ES-I3 (cell line): Measurements from ENCODE around the gene SPRYD3.

Experiments used
- H3K36me3 ChIP-seq: 2 replicates; pipeline ENCODE4 v1.6.1; 2013; ENCODE audit warnings: mild to moderate bottlenecking, low read length, control low read depth, moderate library complexity; ENCODE audit not compliant: insufficient read depth
- H3K4me1 ChIP-seq: 2 replicates; pipeline ENCODE4 v1.6.1; 2013; ENCODE audit warnings: mild to moderate bottlenecking, control low read depth, low read length; ENCODE audit not compliant: insufficient read depth
- H3K9ac ChIP-seq: 2 replicates; pipeline ENCODE4 v1.6.1; 2013; ENCODE audit warnings: low read depth, mild to moderate bottlenecking, low read length, moderate library complexity
- H3K9me3 ChIP-seq: 2 replicates; pipeline ENCODE4 v1.6.1; 2013; ENCODE audit warnings: mild to moderate bottlenecking, low read length, moderate library complexity; ENCODE audit not compliant: control insufficient read depth, insufficient read depth

SPRYD3 gene

DNA sequence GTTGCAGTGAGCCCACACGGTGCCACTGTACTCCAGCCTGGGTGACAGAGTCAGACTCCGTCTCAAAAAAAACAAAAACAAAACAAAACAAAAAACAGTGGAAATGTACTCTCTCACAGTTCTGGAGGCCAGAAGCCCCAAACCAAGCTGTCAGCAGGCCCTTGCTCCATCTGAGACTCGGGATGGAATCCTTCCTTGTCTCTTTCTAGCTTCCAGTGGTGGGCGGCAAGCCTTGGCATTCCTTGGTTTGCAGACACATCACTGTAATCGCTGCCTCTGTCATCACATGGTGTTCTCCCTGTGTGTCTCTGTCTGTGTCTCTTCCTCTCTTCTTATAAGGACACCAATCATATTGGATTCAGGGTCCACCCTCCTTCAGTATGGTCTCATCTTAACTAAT, 22.9 kb downstream of the SPRYD3 start:
- no peak overlapping the region for H3K9ac ChIP-seq
- H3K9me3 ChIP-seq: no peaks in the 10 kb centered on the region
- H3K36me3 ChIP-seq: no peaks in the 10 kb centered on the region
- peaks cover 9% of the 10 kb centered on the region for H3K4me1 ChIP-seq

DNA sequence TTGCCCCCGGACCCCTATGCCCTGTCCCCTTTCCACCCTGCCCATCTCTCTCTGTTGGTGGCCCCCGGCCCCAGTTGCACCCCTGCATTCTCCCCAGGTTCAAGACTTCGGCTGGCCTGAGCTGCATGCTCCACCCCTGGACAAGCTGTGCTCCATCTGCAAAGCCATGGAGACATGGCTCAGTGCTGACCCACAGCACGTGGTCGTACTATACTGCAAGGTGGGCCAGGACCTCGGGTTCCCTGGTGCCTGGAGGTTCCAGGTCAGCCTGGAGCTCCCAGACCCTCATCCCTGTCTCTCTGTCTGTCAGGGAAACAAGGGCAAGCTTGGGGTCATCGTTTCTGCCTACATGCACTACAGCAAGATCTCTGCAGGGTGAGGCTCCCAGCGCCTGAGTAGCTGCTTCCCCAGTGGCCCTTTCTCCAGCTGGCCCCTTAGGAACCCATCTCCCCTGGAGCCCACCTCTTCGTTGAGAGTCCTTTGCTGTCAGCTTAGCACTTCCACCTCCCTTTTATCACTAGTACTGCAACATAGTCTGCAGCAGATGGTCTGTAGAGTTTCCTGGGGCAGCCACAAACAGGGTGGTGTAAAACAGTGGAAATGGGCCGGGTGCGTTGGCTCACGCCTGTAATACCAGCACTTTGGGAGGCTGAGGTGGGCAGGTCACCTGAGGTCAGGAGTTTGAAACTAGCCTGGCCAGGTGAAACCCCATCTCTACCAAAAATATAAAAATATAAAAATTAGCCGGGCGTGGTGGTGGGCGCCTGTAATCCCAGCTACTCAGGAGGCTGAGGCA, 23.5 kb downstream of the SPRYD3 start:
- Histone ChIP-seq H3K9me3 (no peaks in the 10 kb centered on the region), H3K4me1 (peaks cover 15% of the 10 kb centered on the region), H3K9ac (no peak overlapping the region), H3K36me3 (no peaks in the 10 kb centered on the region)

DNA sequence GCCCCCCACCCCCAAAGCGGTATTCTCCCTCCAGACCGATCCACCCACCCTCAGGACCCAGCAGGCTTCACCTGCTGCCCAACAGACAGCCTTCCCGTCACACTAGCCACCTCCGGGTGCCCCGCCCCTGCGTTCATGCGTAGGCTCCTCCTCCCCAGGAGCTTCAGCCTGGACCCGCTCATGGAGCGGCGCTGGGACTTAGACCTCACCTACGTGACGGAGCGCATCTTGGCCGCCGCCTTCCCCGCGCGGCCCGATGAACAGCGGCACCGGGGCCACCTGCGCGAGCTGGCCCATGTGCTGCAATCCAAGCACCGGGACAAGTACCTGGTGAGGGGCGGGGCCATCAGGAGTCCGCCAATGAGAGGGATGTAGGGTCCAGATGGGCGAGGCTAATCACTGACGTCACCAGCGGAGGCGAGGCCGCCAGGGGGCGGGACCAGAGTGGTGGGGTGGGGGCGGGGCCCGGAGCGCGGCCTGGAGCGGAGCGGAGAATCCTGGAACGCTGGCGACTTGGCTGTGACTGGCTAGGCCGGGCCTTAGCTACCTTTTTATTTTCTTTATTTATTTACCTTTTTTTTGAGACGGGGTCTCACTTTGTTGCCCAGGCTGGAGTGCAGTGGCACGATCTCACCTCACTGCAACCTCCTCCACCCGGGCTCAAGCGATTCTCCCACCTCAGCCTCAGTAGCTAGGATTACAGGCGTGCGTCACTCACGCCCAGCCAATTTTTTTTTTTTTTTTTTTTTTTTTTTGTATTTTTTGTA, 24.9 kb downstream of the SPRYD3 start:
- H3K9ac ChIP-seq: peak overlapping the region; percentile 98
- no peaks in the 10 kb centered on the region for H3K36me3 ChIP-seq
- peaks cover 23% of the 10 kb centered on the region for H3K4me1 ChIP-seq
- no peaks in the 10 kb centered on the region for H3K9me3 ChIP-seq

DNA sequence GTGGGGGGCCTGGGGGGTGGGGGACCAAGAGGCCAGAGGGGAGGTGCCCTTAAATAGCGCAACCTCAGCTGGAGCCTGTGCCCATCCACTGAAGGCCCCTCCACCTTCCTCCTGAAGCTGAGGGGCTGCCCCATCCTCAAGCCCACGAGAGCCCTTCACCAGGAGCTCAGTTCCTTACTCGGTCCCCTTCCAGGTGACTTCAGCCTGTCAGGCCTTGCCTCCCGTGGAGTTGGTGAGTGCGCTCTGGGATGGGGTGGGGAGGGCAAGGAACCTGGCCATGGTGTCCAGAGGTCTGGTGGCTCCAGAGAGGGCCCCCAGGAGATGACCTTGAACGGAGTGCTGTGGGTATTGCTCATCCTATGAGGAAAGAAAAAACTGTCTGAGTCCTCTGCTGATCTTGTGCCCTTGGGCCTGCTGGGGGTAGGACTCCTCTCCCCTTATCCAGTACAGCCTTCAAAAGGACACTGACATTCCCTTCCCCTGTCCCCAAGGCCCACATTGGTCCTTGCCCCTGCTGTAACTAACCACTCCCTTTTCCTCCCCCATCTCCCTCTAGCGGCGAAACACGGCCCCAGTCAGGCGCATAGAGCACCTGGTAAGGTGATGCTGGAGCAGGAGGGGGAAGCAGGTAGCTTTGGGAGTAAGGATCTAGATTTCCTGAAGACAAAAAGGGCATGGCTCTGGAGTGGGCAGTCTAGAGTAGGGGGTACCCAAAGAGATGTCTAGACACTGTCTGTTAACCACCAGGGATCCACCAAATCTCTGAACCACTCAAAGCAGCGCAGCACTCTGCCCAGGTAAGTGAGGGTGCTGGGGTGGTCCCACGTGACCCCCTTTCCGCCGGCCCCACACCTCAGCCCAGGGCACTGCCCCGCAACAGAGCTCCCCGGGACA, 25.7 kb downstream of the SPRYD3 start:
- Histone ChIP-seq H3K4me1 (peaks cover 28% of the 10 kb centered on the region), H3K36me3 (no peaks in the 10 kb centered on the region), H3K9ac (peak overlapping the region; percentile 98; the same call in 1 of the 2 replicates), H3K9me3 (no peaks in the 10 kb centered on the region)

DNA sequence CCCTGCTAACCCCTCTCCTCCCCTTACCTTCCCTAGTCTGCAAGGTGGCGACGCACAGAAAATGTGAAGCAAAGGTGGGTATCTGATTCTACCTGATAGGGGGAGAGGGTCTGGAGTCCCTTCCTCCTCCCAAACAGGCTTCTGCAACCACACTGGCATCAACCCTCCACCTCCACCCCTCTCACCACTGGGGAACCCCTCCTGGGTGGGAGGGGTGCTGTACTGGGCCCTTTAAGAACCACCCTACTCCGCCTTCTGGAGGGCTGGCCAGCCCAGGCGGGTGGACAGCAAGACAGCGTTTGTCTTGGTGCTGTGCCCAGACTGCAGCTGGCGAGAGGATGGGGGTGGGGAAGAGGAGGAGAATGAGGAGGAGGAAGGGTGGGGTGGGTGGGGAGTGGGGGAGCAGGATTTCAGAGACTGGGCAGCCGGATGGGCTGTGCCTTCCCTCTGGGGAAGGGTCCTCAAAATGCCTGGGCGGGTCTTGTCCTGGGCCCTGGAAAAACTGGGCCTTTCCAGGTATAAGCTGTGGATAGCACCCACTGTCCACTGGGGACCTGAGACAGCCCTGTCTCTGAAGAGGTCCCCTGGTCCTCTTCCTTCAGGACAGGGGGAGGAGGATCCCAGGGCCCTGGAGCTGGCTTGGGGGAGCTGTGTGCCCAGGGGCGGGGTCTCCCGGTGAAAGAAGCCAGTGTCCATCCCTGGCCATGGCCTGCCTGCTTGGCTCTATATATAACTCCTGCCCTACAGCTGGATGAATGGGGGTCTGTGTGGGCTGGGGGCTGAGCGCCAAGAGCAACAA, 26.6 kb downstream of the SPRYD3 start:
- Histone ChIP-seq H3K36me3 (no peaks in the 10 kb centered on the region), H3K9ac (no peak overlapping the region), H3K4me1 (peaks cover 35% of the 10 kb centered on the region), H3K9me3 (no peaks in the 10 kb centered on the region)

DNA sequence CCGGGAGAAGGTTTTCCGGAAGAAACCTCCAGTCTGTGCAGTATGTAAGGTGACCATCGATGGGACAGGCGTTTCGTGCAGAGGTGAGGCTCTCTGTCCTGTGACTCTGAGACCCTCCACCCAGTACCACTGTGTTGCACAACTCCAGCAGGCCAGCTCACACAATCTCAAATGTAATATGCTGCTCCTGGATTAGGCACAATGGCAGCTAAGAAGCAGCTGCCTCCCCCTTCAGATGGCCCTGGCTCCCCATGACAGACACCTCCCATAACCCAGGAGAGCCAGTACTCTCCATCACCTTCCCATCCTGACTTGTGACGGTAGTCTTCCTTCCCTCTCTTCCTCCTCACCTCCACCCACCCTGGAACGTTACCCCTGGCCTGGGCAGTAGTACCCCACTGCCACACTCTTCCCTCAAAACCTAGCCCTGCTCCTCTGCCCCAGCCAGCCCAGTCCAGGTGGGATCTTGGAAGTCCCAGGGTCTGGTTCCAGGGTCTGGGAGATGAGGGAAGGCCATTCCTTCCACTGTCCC, 27.2 kb downstream of the SPRYD3 start:
- no peaks in the 10 kb centered on the region for H3K9me3 ChIP-seq
- no peaks in the 10 kb centered on the region for H3K36me3 ChIP-seq
- no peak overlapping the region for H3K9ac ChIP-seq
- peaks cover 35% of the 10 kb centered on the region for H3K4me1 ChIP-seq

DNA sequence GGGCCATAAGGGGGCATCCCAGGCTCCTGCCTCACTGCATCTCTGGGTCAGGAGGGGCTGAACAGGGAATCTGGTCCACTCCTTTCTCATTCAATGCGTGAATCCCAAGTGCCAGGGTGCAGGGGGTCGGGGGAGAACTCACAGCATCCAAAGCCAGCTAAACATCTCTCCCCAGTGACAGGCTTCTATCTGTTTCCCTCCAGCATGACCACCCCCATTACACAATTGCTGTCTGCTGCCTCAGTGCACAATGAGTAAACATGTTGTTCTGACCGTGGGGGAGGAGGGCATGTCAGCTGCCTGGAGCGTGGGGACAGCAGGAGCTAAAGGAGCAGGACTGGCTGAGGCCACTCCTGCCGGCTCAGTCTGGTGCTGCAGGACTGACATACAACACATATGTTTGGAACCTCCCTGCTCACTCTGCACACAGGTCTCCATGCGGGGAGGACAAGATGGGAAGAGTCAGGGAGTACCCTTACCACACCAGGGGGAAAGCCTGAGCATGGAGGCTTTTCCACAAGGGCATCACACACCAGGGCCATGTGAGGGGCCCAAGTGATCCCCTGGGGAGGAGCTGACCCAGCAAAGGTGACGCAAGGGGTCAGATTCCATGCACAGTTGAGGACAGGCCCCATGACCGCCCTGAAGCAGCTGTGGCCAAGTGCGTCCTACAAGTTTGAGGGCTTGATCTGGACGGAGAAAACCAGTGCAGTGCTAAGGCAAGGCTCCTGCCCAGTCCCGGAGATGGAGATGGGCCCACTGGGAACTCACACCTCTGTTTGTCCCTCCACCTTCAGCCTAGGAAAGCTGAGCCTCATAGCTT, 27.9 kb downstream of the SPRYD3 start:
- Histone ChIP-seq H3K9ac (no peak overlapping the region), H3K4me1 (peaks cover 35% of the 10 kb centered on the region), H3K9me3 (no peaks in the 10 kb centered on the region), H3K36me3 (no peaks in the 10 kb centered on the region)

DNA sequence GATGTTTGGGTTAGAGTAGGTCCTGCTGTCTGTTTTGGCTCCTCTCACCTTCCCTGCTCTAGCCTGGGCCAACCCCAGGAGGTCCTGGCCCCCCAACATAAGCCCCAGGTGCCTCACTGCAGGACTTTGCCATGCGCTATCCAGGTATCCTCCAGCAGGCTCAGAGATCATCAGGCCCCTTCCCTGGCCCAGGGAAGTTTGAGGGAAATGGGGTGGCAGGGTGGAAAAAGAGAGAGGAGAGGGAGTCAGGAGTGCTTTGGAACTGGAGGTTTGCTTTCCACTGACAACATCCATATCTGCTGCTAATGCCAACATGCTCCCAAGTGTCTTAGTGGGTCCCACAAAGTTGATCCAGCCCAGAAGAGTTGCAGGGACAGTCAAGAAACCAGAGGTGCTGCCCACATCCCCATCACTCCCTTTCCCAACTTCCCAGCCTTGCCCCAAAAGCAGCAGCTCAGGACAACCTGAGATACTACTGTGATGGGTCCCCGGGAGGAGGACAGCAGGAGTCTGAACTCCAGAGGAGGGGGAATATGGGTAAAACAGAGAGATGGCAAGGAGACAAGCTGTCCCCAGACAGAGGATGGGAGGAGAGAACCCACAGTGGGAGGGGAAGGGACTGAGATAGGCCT, 28.6 kb downstream of the SPRYD3 start:
- H3K4me1 ChIP-seq: peaks cover 39% of the 10 kb centered on the region
- no peaks in the 10 kb centered on the region for H3K36me3 ChIP-seq
- peak overlapping the region; percentile 22; the same call in 1 of the 2 replicates for H3K9ac ChIP-seq
- H3K9me3 ChIP-seq: no peaks in the 10 kb centered on the region

DNA sequence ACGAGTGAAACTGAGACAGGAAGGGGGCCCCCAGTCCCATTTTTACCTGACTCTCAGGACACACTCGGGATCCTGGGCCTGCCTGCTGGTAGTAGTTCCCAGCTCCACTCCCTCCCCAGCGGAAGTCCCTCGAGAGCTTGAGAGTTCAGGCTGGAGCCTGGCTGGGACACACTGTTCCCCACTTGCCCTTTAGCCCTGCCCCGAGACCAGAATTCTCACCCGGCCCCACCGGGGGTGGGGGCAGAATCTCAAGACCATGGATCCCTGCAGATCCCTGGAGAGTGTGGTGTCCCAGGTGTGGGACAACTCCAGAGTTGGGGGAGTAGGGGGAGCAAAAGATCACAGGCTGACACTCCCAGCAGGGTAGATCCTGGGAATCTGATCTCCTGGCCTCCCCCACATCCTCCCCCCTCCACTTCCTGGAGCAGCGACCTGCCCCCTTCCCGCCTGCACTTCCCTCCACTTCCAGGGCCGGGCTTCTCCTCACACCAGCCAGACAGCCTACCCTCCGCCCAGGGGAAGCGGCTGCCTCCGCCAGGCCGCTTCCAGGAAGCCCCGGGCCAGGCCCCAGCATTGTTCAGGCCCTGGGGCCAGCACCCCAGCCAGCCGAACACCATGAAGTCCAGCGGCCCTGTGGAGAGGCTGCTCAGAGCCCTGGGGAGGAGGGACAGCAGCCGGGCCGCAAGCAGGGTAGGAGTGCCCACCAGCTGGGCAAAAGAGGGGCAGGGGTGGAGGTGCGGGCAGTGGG, 29.4 kb downstream of the SPRYD3 start, which contains the start of gene TNS2:
TNS2 (plus strand) TSS at position 495 of the 748 bp plus-strand sequence; CDS start at position 616, 121 bp downstream.
- H3K4me1 ChIP-seq: peaks cover 47% of the 10 kb centered on the region
- H3K36me3 ChIP-seq: no peaks in the 10 kb centered on the region
- H3K9me3 ChIP-seq: no peaks in the 10 kb centered on the region
- H3K9ac ChIP-seq: peak within 1 kb of the TSS; percentile 22; the same call in 1 of the 2 replicates

DNA sequence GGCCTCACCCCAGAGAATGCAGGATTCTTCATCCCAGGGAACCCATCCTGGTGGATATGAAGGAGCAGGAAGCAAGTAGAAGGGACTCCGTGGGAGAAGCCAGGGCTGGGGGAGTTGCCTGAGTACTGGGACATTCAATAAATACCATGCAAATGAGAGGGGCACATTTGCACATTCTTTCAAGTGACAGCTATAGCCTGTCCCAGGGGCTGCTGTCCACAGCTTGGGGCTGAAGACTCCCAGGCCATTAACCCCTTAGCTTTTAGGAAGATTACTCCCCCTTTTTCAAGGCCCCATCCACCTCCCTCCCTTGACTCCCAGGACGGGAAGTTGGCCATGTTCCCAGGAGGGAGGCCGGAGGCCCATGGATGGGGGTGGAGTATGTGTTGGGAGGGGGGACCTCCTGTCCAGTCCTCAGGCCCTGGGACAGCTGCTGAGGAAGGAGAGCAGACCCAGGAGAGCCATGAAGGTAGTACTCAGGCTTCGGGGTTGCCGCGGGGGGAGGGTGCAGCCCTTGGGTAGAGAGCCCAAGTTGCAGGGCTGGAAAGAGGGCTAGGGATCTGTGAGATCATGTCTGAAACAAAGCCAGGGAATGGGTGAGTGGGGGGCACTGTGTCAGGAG, 30.3 kb downstream of the SPRYD3 start:
- H3K9ac ChIP-seq: peak overlapping the region; percentile 22; the same call in 1 of the 2 replicates
- no peaks in the 10 kb centered on the region for H3K36me3 ChIP-seq
- H3K9me3 ChIP-seq: no peaks in the 10 kb centered on the region
- H3K4me1 ChIP-seq: peaks cover 51% of the 10 kb centered on the region

DNA sequence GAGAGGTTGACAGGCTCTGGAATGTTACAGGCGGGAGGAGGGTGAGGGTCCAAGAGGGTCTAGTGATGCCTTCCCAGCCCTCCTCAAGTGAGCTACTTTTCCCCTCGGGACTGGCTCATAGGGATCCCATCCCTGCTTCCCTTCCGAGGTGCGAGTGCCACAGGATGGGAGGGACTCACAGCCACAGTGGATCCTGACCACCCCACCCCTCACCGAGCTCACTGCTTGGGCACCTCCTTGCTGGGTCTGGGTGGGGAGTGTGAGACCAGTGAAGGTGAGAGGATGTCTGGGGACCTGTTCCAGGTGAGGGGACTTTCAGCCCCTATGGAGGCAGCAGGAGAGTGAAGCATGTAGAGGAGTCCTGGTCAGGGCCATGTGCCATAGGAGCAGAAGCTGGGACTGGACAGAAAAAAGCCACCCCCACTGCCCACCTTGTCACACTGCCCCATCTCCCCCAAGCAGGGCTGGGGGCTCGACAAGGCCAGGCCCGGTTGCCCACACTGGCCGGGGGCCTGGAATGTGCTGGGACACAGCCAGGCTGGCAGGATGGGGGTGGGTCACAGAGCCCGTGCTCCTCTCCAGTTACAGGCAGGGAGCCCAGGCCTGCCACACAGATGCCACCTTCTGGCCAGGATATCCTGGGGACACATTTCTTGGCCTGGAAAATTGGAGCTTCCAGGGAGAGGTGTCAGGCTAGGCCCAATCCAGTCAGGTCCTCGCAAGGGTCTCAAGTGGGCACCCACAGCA, 31.0 kb downstream of the SPRYD3 start:
- peaks cover 49% of the 10 kb centered on the region for H3K4me1 ChIP-seq
- no peaks in the 10 kb centered on the region for H3K36me3 ChIP-seq
- H3K9me3 ChIP-seq: no peaks in the 10 kb centered on the region
- H3K9ac ChIP-seq: peak overlapping the region; percentile 61
